ENCODE data around the gene SLC39A1. TPM values are rescaled to one million over a fixed set of nuclear protein-coding genes. Genes with fewer than 3 reads are reported as not detected.
A peak's percentile ranks its signal among the peaks of the same experiment; 100 is the strongest.

Gene SLC39A1
- total RNA-seq, 1 donor from 2014 or later: 86.3 TPM

DNA sequence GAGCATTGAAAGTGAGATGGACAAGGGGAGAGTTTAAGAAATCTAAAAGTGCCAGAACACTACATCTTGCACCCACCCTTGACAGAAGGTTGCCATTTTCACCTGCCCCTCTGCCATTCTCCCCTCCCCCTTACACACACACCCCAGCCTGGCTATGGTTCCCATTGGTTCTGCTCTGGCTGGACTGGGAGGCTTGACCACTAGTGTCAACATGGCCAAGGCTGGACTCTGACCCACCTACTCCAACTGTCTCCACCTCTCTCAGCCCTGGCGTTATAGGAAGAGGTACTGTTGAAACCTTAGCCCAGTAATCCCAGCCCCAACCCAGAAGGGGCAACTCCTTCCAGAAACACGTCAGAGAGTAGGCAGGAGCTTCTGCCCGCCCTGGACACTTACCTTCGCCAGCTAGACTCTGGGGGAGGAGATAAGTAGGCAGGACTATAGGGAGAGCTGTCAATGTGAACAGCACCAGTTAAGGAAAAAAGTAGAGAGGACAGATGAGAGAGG lies 9.4 kb downstream of the SLC39A1 start:
- intact Hi-C loops (cut with DNase I): no loop called here
- Histone ChIP-seq H3K9me3 (no peaks in the 10 kb centered on the region), H3K27ac (no peak overlapping the region), H3K4me3 (no peak overlapping the region), H3K27me3 (no peaks in the 10 kb centered on the region), H3K4me1 (peaks cover 6 to 18% of the 10 kb centered on the region in 2 donors), H3K36me3 (peaks cover 53 to 58% of the 10 kb centered on the region in 2 donors)
- TF ChIP-seq, protein P1, sequence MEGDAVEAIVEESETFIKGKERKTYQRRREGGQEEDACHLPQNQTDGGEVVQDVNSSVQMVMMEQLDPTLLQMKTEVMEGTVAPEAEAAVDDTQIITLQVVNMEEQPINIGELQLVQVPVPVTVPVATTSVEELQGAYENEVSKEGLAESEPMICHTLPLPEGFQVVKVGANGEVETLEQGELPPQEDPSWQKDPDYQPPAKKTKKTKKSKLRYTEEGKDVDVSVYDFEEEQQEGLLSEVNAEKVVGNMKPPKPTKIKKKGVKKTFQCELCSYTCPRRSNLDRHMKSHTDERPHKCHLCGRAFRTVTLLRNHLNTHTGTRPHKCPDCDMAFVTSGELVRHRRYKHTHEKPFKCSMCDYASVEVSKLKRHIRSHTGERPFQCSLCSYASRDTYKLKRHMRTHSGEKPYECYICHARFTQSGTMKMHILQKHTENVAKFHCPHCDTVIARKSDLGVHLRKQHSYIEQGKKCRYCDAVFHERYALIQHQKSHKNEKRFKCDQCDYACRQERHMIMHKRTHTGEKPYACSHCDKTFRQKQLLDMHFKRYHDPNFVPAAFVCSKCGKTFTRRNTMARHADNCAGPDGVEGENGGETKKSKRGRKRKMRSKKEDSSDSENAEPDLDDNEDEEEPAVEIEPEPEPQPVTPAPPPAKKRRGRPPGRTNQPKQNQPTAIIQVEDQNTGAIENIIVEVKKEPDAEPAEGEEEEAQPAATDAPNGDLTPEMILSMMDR (IDR thresholded peaks at IDR 0.05): no peak
- no peak for DNase-seq (ENCODE audit: low spot score in 2 of 2)

DNA sequence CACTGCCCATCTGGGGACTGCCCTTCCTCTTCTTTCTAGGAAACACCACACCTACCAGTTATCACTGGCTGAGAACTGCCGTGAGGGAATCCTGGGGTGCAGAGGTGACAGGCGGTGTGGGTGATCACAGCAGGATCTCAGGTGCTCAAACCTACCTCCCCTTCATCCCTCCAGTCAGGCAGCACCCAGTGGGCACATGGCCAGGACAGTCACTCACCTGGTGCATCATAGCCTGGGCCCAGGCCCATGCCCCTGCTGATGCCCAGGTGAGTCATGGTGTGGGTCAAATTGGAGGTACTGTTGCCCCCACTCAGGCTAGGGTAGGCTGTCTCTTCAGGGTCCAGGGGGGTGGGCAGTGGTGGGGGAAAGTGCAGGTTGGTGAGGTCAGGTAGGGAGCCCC lies 11.5 kb downstream of the SLC39A1 start:
- H3K36me3 ChIP-seq: peaks cover 67 to 75% of the 10 kb centered on the region in 2 donors
- no peak for DNase-seq (ENCODE audit: low spot score in 2 of 2)
- H3K9me3 ChIP-seq: no peaks in the 10 kb centered on the region

DNA sequence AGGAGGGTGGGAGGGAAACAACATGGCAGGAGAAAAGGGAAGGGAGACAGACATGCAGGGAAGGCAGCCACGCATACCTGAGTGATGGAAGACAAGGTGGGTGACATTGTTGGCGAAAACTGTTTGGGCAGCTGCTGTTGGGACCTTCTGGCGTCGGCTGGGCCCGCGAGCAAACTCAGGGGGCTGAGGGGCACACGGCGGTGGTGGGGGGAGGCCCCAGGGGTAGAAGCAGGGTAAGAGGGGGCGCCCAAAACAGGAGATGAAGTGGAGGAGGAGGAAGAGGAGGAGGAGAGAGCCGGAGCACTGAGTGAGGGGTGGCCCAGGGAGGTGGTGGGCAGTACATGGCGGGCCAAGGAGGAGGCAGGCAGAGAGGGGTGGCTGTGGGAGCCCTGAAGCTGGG lies 12.2 kb downstream of the SLC39A1 start:
- Histone ChIP-seq H3K27me3 (no peaks in the 10 kb centered on the region), H3K9me3 (no peaks in the 10 kb centered on the region), H3K4me1 (peaks cover 0 to 10% of the 10 kb centered on the region in 2 donors), H3K4me3 (no peak overlapping the region), H3K27ac (no peak overlapping the region), H3K36me3 (peaks cover 67 to 75% of the 10 kb centered on the region in 2 donors)
- TF ChIP-seq, protein P1 (IDR thresholded peaks at IDR 0.05): no peak
- intact Hi-C loops (cut with DNase I): no loop called here
- no peak for DNase-seq (ENCODE audit: low spot score in 2 of 2)

More for the DNA sequence above, 11.5 kb downstream of the SLC39A1 start:
- TF ChIP-seq, protein P1 (IDR thresholded peaks at IDR 0.05): no peak
- no peak overlapping the region for H3K4me3 ChIP-seq
- H3K27ac ChIP-seq: no peak overlapping the region
- no peaks in the 10 kb centered on the region for H3K27me3 ChIP-seq
- intact Hi-C loops (cut with DNase I): no loop called here
- peaks cover under 1 to 13% of the 10 kb centered on the region in 2 donors for H3K4me1 ChIP-seq

DNA sequence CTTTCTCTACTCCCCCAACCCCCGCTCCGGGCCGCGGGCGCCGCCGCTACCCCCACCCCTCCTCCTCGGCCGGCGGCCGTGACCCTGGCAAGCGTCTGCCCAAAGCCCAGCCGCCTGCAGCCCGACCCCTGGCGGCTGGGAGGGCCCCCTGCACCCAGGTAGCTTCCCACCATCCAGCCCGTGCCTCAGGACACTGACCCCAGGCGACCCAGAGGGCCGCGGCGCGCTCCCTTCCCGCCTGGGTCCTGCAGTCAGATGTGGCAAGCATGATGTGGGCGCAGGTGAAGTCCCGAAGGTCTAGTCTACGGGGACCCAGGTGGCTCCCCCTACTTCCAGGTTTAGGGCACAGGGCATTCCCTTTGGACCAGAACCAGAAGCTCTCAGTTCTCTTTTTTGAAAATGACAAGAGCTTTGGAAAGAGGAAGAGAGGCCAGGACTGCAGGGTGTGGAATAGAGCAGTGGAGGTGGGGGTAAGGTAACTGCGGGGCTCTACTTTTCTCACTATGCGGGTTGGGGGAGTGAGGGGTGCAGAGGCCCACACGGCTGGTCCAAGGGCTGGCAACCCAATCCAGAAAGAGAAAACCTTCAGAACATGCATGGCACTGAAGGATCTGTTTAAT lies 16.6 kb downstream of the SLC39A1 start, which contains the start of gene DENND4B:
TSS of gene DENND4B (minus strand) at position 97 of the 620 bp plus-strand sequence. CDS start 2,344 bp downstream, outside the sequence.
- Histone ChIP-seq H3K4me3 (peak within 1 kb of the TSS; percentile 93 to 99), H3K27ac (peak within 1 kb of the TSS; percentile 89 to 98), H3K36me3 (peaks cover 58 to 59% of the 10 kb centered on the region in 2 donors), H3K4me1 (peaks cover 4 to 9% of the 10 kb centered on the region in 2 donors), H3K9me3 (no peaks in the 10 kb centered on the region), H3K27me3 (no peaks in the 10 kb centered on the region)
- DNase-seq (ENCODE audit: low spot score in 2 of 2): peak; percentile 21 to 91
- intact Hi-C loops (cut with DNase I): loop anchor here (1.0 to 5.0 kb wide), 7 partner anchors 12 to 459 kb away; partner anchors contain the start of genes CREB3L4, CRTC2, HAX1 and RAB13
- TF ChIP-seq, protein P1 (IDR thresholded peaks at IDR 0.05): peak; percentile 93 to 99 (median 97)

DNA sequence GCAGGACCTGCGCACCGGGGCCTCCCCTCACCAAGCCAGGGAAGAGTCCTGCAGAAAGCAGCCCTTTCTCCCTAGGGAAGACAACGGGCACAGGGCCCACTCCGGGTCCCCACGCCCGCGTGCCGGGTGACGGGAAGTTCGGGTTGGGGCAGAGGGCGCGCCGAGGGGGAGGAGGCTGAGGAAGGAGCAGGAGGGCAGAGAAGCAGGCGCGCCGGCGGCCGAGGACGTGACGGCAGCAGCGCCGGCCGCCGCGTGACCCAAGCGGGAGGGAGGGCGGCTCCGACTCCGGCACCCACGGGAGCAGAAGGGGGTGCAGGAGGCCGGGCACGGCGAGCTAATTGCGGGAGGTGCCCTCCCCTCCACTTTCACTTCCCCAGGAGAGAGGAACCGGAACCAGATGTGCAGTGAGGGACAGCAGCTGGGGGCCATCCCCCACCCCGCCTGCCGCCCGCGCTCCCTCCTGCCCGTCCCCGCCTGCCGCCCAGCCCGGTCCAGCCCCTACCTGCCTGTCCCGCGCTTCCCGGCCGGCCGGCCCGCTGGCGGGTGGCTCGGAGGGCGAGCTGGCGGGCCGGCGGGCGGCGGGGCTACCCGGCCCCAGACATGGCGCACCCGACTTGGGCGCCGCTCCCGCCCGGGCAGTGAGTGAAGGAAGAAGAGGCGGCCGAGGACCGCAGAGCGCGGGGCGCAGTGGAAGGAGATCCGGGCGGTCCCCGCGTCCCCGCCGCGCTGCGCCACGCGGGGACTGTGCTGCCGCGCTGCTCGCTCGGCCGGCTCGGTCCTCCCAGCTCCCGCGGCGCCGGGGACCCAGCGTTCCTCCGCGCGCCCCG lies 17.3 kb downstream of the SLC39A1 start:
- peak; percentile 75 to 93 for DNase-seq (ENCODE audit: low spot score in 2 of 2)
- Histone ChIP-seq H3K36me3 (peaks cover 51 to 55% of the 10 kb centered on the region in 2 donors), H3K9me3 (no peaks in the 10 kb centered on the region), H3K4me3 (peak overlapping the region; percentile 93 to 99), H3K27me3 (no peaks in the 10 kb centered on the region), H3K27ac (peak overlapping the region; percentile 89 to 98), H3K4me1 (peaks cover 4 to 9% of the 10 kb centered on the region in 2 donors)
- TF ChIP-seq, protein P1 (IDR thresholded peaks at IDR 0.05): no peak
- intact Hi-C loops (cut with DNase I): loop anchor here (1.0 to 5.0 kb wide), 8 partner anchors 12 to 459 kb away; partner anchors contain the start of genes CREB3L4, CRTC2, HAX1 and RAB13
